Keratinocyte (primary cell): ENCODE data around the gene DEPDC1B. TPM values are rescaled to one million over a fixed set of nuclear protein-coding genes. Genes with fewer than 3 reads are reported as not detected.

Experiments used
- DNase-seq: peaks from one replicate; pipeline ENCODE4 v3.0.0-alpha.2; 2011; ENCODE audit warnings: low read depth, missing footprints, low spot score
- FAIRE-seq: peaks from 2 replicates; lab custom pipeline; 2011; peaks lifted over from hg19 to GRCh38; lab: Jason Lieb, UNC
- H2AFZ ChIP-seq: 2 replicates; pipeline ENCODE4 v1.6.0; 2012; ENCODE audit warnings: low read length, control low read depth, inconsistent platforms; ENCODE audit not compliant: control insufficient read depth
- H3K27ac ChIP-seq: 2 replicates; pipeline ENCODE4 v1.5.1; 2011; ENCODE audit warnings: low read length; ENCODE audit not compliant: control insufficient read depth, insufficient read depth
- H3K27me3 ChIP-seq: 3 replicates; pipeline ENCODE4 v1.6.0; 2011; ENCODE audit warnings: low read length; ENCODE audit not compliant: control insufficient read depth, insufficient read depth; ENCODE audit errors: extremely low read depth
- H3K36me3 ChIP-seq, 2 experiments: 2 replicates in 1 of 2; 3 replicates in 1 of 2; pipeline ENCODE4 v1.5.1; 2011; ENCODE audit warnings: low read length in 2 of 2, mild to moderate bottlenecking in 1 of 2; ENCODE audit not compliant: control insufficient read depth in 2 of 2, insufficient read depth in 2 of 2; ENCODE audit errors: extremely low read depth in 1 of 2
- H3K4me1 ChIP-seq: 3 replicates; pipeline ENCODE4 v1.5.1; 2011; ENCODE audit warnings: low read length; ENCODE audit not compliant: control insufficient read depth, insufficient read depth; ENCODE audit errors: extremely low read depth
- H3K4me2 ChIP-seq: 3 replicates; pipeline ENCODE4 v1.6.0; 2011; ENCODE audit warnings: low read depth, low read length; ENCODE audit not compliant: control insufficient read depth, insufficient read depth; ENCODE audit errors: extremely low read depth
- H3K4me3 ChIP-seq, 3 experiments: fragments of 200-600 bp in 1 of 3; sonication (generic) in 1 of 3; 2 replicates in 2 of 3; 3 replicates in 1 of 3; pipeline ENCODE4 v1.5.1; 2011 to 2016; ENCODE audit warnings: low read length in 3 of 3, mild to moderate bottlenecking in 3 of 3, control low read depth in 2 of 3, inconsistent platforms in 1 of 3, low read depth in 1 of 3, mixed read lengths in 1 of 3, mixed run types in 1 of 3, moderate library complexity in 1 of 3; ENCODE audit not compliant: control insufficient read depth in 2 of 3, insufficient read depth in 2 of 3; ENCODE audit errors: extremely low read depth in 1 of 3
- H3K79me2 ChIP-seq: 2 replicates; pipeline ENCODE4 v1.6.0; 2012; ENCODE audit warnings: low read length; ENCODE audit not compliant: control insufficient read depth, insufficient read depth
- H3K9ac ChIP-seq: 3 replicates; pipeline ENCODE4 v1.6.0; 2011; ENCODE audit warnings: low read length; ENCODE audit not compliant: control insufficient read depth, insufficient read depth; ENCODE audit errors: extremely low read depth
- H3K9me1 ChIP-seq: 3 replicates; pipeline ENCODE4 v1.6.0; 2011; ENCODE audit warnings: low read length; ENCODE audit not compliant: control insufficient read depth, insufficient read depth; ENCODE audit errors: extremely low read depth
- H3K9me3 ChIP-seq: 2 replicates; pipeline ENCODE4 v1.5.1; 2012; ENCODE audit warnings: low read depth, low read length; ENCODE audit not compliant: control insufficient read depth
- H4K20me1 ChIP-seq: 3 replicates; pipeline ENCODE4 v1.6.0; 2011; ENCODE audit warnings: low read length; ENCODE audit not compliant: control insufficient read depth, insufficient read depth; ENCODE audit errors: extremely low read depth
- EZH2 ChIP-seq: IDR thresholded peaks from one replicate; pipeline ENCODE4 v1.6.1; 2012; ENCODE audit warnings: inconsistent platforms, mild to moderate bottlenecking, low read length, moderate library complexity
- dilution Hi-C: fragments of 300-500 bp; cut with MboI; formaldehyde crosslinking; loops from one replicate; pipeline ENCODE4 v1.7.0; 2020; ENCODE audit warnings: low sequenced_read_pairs; ENCODE audit not compliant: extremely low pct_ligation_motif_present
- polyA plus RNA-seq, 5 experiments: library from polyadenylated mRNA; depleted of rRNA in 3 of 5; stranded (reverse) in 3 of 5; stranded (forward) in 1 of 5; unstranded in 1 of 5; fragments of >200 nt; gene quantifications; 1 replicate in 1 of 5; 2 replicates in 3 of 5; 3 replicates in 1 of 5; pipeline versions ENCODE4 v1.2.1 to v1.2.3, GENCODE V29; 2011 to 2012; ENCODE audit warnings: missing spikeins in 2 of 5, low read depth in 1 of 5, low replicate concordance in 1 of 5
- TF ChIP-seq, protein P1 (sequence below), 3 experiments: IDR thresholded peaks in 1 of 3; conservative IDR thresholded peaks in 1 of 3; optimal IDR thresholded peaks in 1 of 3; 2 replicates in 2 of 3; 3 replicates in 1 of 3; pipeline versions ENCODE3 to v1.5.1; 2011; ENCODE audit warnings: low read length in 3 of 3, mild to moderate bottlenecking in 3 of 3, moderate library complexity in 2 of 3, control low read depth in 1 of 3, inconsistent platforms in 1 of 3; ENCODE audit not compliant: insufficient read depth in 2 of 3; ENCODE audit errors: extremely low read depth in 1 of 3

The DEPDC1B gene
- polyA plus RNA-seq, 1 donor (not counting 4 experiments of a cell fraction or from before 2014, with no cell fraction given) = 19.5 TPM

DNA sequence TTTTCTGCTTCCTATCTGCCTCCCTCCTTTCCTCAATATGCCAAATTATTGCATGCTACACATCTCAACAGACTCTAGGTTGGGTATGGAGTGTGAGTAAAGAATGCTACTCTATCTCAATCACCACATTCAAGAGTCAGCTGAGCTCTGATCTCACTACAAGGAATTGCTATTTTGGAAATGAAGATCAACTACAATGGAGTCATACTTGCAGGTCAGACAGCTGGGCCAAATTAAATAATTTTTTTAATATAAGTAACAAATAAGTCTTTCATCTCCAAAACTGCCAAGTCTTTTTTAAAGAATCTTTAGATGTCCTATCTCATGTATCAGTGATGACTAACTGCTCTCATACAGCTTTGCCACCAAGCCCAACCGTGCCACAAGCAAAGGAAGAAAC lies 64.0 kb downstream of the DEPDC1B start:
- no peaks in the 10 kb centered on the region for H3K9me3 ChIP-seq
- H3K4me2 ChIP-seq = no peak overlapping the region
- H3K79me2 ChIP-seq = no peaks in the 10 kb centered on the region
- H3K27me3 ChIP-seq = no peaks in the 10 kb centered on the region
- dilution Hi-C loops = no loop called here
- H2AFZ ChIP-seq = no peak overlapping the region
- no peaks in the 10 kb centered on the region for H4K20me1 ChIP-seq
- no peak for FAIRE-seq
- no peaks in the 10 kb centered on the region for H3K9me1 ChIP-seq
- no peak overlapping the region for H3K27ac ChIP-seq
- TF ChIP-seq, protein P1, sequence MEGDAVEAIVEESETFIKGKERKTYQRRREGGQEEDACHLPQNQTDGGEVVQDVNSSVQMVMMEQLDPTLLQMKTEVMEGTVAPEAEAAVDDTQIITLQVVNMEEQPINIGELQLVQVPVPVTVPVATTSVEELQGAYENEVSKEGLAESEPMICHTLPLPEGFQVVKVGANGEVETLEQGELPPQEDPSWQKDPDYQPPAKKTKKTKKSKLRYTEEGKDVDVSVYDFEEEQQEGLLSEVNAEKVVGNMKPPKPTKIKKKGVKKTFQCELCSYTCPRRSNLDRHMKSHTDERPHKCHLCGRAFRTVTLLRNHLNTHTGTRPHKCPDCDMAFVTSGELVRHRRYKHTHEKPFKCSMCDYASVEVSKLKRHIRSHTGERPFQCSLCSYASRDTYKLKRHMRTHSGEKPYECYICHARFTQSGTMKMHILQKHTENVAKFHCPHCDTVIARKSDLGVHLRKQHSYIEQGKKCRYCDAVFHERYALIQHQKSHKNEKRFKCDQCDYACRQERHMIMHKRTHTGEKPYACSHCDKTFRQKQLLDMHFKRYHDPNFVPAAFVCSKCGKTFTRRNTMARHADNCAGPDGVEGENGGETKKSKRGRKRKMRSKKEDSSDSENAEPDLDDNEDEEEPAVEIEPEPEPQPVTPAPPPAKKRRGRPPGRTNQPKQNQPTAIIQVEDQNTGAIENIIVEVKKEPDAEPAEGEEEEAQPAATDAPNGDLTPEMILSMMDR (optimal IDR thresholded peaks at IDR 0.05 in 1 of 3, IDR thresholded peaks at IDR 0.05 in 1 of 3, conservative IDR thresholded peaks at IDR 0.05 in 1 of 3; ENCODE audit: extremely low read depth in 1 of 3, insufficient read depth in 2 of 3, low read length in 3 of 3) = no peak
- TF ChIP-seq EZH2 = no peak
- H3K36me3 ChIP-seq = peaks cover 0 to 7% of the 10 kb centered on the region in 2 experiments
- H3K9ac ChIP-seq = no peak overlapping the region
- DNase-seq = no peak
- no peak overlapping the region for H3K4me3 ChIP-seq
- no peaks in the 10 kb centered on the region for H3K4me1 ChIP-seq

DNA sequence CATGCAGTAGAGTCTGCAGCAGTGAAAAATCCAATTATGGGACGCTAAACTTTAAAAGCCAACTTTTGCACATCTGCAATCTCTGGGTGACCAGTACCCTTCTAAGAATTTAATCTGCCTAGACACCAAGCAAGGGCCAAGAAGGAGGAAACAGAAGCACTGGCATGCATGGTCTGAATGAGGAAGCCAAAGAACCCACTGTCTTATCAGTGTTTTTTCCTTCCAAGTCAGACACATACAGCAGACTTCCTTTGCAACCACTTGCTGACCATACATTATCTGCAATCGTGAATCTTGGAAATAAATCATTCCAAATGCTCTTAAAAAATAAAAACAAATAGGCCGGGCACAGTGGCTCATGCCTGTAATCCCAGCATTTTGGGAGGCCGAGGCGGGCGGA lies 65.9 kb downstream of the DEPDC1B start:
- H3K9me3 ChIP-seq = no peaks in the 10 kb centered on the region
- no peaks in the 10 kb centered on the region for H3K4me1 ChIP-seq
- no peak overlapping the region for H3K27ac ChIP-seq
- H3K36me3 ChIP-seq = peaks cover 0 to 10% of the 10 kb centered on the region in 2 experiments
- H3K79me2 ChIP-seq = no peaks in the 10 kb centered on the region
- no peak overlapping the region for H3K4me3 ChIP-seq
- dilution Hi-C loops = no loop called here
- no peak overlapping the region for H2AFZ ChIP-seq
- TF ChIP-seq, protein P1 (optimal IDR thresholded peaks at IDR 0.05 in 1 of 3, IDR thresholded peaks at IDR 0.05 in 1 of 3, conservative IDR thresholded peaks at IDR 0.05 in 1 of 3; ENCODE audit: extremely low read depth in 1 of 3, insufficient read depth in 2 of 3, low read length in 3 of 3) = no peak
- TF ChIP-seq EZH2 = no peak
- no peak for DNase-seq
- H3K9ac ChIP-seq = no peak overlapping the region
- no peaks in the 10 kb centered on the region for H4K20me1 ChIP-seq
- H3K9me1 ChIP-seq = no peaks in the 10 kb centered on the region
- H3K27me3 ChIP-seq = no peaks in the 10 kb centered on the region
- FAIRE-seq = no peak
- no peak overlapping the region for H3K4me2 ChIP-seq
